ENCODE data around the gene SGMS2. TPM values are rescaled to one million over a fixed set of nuclear protein-coding genes. Genes with fewer than 3 reads are reported as not detected.

The SGMS2 gene
- 10 to 100 TPM; 10.2 to 79.1 (median 23.8) TPM for total RNA-seq

DNA sequence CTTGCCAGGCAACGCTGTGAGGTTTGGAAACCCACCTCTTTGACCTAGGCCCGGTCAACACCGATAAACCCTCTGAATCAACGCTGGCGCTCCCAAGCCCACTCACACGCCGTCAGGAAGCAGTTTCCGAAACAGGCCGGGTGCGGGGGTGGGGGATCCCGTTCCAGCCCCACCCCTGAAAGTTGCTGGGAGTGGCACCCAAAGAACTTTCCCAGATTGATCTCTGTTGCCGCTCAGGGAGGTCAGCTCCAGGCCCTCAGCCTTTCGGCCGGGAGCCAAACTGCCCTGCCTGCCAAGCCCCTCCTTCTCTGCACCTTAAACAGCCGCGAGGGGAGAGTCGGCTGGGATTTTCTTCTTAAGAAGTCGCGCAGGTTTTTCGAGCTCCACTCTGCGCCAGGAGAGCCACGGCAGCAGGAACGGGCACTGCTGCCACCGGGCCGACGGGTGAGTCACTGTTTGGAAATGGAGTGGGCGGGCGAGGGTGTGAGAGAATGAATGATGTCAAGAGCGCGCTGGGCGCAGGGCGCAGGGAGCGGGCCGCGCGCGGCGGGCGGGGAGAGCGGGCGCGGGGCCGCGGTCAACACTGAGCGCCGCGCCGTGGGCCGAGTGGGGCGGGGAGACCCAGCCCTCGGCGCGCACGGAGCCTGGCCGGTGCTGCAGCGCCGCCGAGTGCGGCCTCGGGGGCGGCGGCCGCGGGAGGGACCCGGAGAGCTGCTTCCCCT is at the start of gene SGMS2:
TSS of gene SGMS2 (plus strand) at position 583 of the 722 bp plus-strand sequence. CDS start 70,622 bp downstream, outside the sequence.
- intact Hi-C loops (cut with DNase I; ENCODE audit: low total_unique reads): loop anchor here (1.0 to 10.0 kb wide), 5 partner anchors 67 to 800 kb away; partner anchors contain the start of genes HADH, PAPSS1 and RPL34
- H3K27me3 ChIP-seq: no peaks in the 10 kb centered on the region
- DNase-seq (peak; percentile 72 to 84), ATAC-seq (peak; percentile 90 to 91)
- peak; percentile 71 to 73 for TF ChIP-seq POLR2A (IDR thresholded peaks at IDR 0.05)
- TF ChIP-seq, protein P1, sequence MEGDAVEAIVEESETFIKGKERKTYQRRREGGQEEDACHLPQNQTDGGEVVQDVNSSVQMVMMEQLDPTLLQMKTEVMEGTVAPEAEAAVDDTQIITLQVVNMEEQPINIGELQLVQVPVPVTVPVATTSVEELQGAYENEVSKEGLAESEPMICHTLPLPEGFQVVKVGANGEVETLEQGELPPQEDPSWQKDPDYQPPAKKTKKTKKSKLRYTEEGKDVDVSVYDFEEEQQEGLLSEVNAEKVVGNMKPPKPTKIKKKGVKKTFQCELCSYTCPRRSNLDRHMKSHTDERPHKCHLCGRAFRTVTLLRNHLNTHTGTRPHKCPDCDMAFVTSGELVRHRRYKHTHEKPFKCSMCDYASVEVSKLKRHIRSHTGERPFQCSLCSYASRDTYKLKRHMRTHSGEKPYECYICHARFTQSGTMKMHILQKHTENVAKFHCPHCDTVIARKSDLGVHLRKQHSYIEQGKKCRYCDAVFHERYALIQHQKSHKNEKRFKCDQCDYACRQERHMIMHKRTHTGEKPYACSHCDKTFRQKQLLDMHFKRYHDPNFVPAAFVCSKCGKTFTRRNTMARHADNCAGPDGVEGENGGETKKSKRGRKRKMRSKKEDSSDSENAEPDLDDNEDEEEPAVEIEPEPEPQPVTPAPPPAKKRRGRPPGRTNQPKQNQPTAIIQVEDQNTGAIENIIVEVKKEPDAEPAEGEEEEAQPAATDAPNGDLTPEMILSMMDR (IDR thresholded peaks at IDR 0.05 in 4 of 5, conservative IDR thresholded peaks at IDR 0.05 in 1 of 5): no peak
- peaks cover 17 to 22% of the 10 kb centered on the region in 2 donors for H3K4me1 ChIP-seq
- H3K36me3 ChIP-seq: no peaks in the 10 kb centered on the region
- H3K27ac ChIP-seq: peak within 1 kb of the TSS; percentile 91 to 94 (median 93)
- no peaks in the 10 kb centered on the region for H3K9me3 ChIP-seq
- in situ Hi-C loops (cut with MboI; ENCODE audit: low sequenced_read_pairs in 4 of 4): no loop called here
- peak within 1 kb of the TSS; percentile 73 to 87 (median 84) for H3K4me3 ChIP-seq

DNA sequence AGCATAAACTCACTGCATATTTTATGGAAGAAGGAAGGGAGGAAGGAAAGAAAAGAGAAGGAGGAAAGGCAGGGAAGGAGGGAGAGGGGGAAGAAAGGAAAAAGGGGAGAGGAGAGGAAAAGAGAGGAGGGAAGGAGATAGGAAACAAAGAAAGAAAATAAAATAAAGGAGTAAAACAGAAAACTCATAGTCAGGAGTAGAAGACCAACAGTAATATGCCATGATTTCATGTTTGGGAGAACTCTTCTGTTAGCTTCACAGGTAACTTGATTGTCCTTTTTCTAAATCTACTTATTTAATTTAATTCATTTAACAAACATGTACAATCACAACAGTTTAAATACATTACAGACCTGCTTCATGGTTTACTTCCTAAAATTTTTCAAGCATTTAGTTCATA is 46.8 kb upstream of the SGMS2 start:
- no peaks in the 10 kb centered on the region for H3K27me3 ChIP-seq
- DNase-seq (no peak), ATAC-seq (no peak)
- H3K27ac ChIP-seq: no peak overlapping the region
- H3K36me3 ChIP-seq: no peaks in the 10 kb centered on the region
- no peaks in the 10 kb centered on the region for H3K4me1 ChIP-seq
- in situ Hi-C loops (cut with MboI; ENCODE audit: low sequenced_read_pairs in 4 of 4) (no loop called here), intact Hi-C loops (cut with DNase I; ENCODE audit: low total_unique reads) (no loop called here)
- H3K9me3 ChIP-seq: no peaks in the 10 kb centered on the region
- TF ChIP-seq, protein P1 (IDR thresholded peaks at IDR 0.05 in 4 of 5, conservative IDR thresholded peaks at IDR 0.05 in 1 of 5): no peak
- no peak for TF ChIP-seq POLR2A (IDR thresholded peaks at IDR 0.05)
- H3K4me3 ChIP-seq: no peak overlapping the region

DNA sequence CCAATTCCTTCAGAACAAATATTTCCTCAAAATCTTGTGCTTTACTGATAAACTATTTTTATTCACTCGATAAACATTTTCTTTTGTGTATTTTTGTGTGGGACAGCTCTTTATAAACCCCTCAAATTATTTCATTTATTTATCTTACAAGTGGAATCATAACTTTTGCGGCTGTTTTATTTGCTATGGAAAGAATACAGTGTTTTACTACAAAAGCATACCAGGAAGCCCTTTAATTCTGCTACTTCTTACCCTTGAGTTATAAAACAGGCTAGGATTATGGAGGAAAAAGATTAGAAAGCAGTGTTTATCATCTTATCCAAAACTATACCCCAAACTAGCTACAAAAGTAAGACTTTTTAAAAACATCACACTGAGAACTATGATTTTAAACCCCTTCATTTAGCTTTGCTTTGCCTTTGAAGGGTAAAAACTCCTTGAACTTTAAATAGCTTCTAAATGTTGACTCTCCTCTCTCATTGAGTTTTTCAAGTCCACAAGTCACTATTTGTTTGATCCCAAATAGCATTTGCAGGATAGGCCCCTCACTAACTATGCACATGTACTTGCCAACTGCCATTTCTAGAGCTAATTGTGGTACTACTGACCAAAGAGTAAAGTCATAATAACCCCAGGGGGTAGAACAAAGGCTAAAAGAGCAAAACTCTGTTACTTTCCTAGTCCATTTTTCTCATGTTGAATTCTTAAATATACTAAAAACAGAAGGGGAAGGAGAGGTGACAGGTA is 45.8 kb upstream of the SGMS2 start:
- in situ Hi-C loops (cut with MboI; ENCODE audit: low sequenced_read_pairs in 4 of 4): no loop called here
- H3K9me3 ChIP-seq: no peaks in the 10 kb centered on the region
- no peak for DNase-seq
- no peak overlapping the region for H3K4me3 ChIP-seq
- H3K27ac ChIP-seq: no peak overlapping the region
- no peaks in the 10 kb centered on the region for H3K36me3 ChIP-seq
- no peaks in the 10 kb centered on the region for H3K27me3 ChIP-seq
- TF ChIP-seq, protein P1 (IDR thresholded peaks at IDR 0.05 in 4 of 5, conservative IDR thresholded peaks at IDR 0.05 in 1 of 5): no peak
- TF ChIP-seq POLR2A (IDR thresholded peaks at IDR 0.05): no peak
- H3K4me1 ChIP-seq: no peaks in the 10 kb centered on the region
- no peak for ATAC-seq
- intact Hi-C loops (cut with DNase I; ENCODE audit: low total_unique reads): no loop called here

DNA sequence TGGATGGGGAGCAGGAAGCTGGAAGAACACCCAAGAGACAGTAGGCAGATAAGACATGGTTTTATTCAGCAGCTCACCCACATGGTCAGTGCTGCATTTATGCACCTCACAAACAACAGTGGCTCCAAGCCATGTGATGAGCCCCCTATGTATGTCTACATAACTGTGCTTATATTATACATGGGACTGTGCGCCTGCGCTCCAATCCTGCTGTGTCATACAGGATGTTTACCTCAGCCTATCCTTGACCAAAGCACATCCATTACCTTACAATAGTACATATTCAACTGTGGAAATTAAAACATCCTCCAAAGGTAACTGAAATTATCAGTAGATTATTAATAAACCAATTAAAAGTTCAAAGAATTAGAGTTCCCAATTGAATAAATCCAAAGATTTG is 44.1 kb upstream of the SGMS2 start:
- Histone ChIP-seq H3K27me3 (no peaks in the 10 kb centered on the region), H3K4me1 (no peaks in the 10 kb centered on the region), H3K4me3 (no peak overlapping the region), H3K9me3 (no peaks in the 10 kb centered on the region), H3K36me3 (no peaks in the 10 kb centered on the region), H3K27ac (no peak overlapping the region)
- TF ChIP-seq POLR2A (IDR thresholded peaks at IDR 0.05): no peak
- TF ChIP-seq, protein P1 (IDR thresholded peaks at IDR 0.05 in 4 of 5, conservative IDR thresholded peaks at IDR 0.05 in 1 of 5): no peak
- intact Hi-C loops (cut with DNase I; ENCODE audit: low total_unique reads) (no loop called here), in situ Hi-C loops (cut with MboI; ENCODE audit: low sequenced_read_pairs in 4 of 4) (no loop called here)
- ATAC-seq (no peak), DNase-seq (no peak)

Data from gastrocnemius medialis (tissue), 4 donors.